HEK293T (cell line): Measurements from ENCODE around the gene SLX4IP.

Experiments used
- CTCF ChIA-PET: fragments of 350-600 bp; formaldehyde crosslinking; extraction: SDS; loops from one replicate; lab custom pipeline; 2021; ENCODE audit warnings: antibody characterized with exemption, inconsistent platforms; lab: Yijun Ruan, JAX
- POLR2A ChIA-PET: fragments of 350-600 bp; formaldehyde crosslinking; extraction: SDS; loops from one replicate; lab custom pipeline; 2020; ENCODE audit warnings: antibody characterized with exemption, inconsistent platforms; lab: Yijun Ruan, JAX
- DNase-seq: peaks from one replicate; pipeline ENCODE4 v3.0.0; 2012; ENCODE audit warnings: mixed read lengths; ENCODE audit errors: extremely low spot score
- ARNT ChIP-seq: fragments of 450-650 bp; IDR thresholded peaks from 2 replicates; pipeline ENCODE4 v1.6.1; 2017; ENCODE audit warnings: mild to moderate bottlenecking
- BHLHE40 ChIP-seq: fragments of 450-650 bp; IDR thresholded peaks from 2 replicates; pipeline ENCODE4 v1.6.1; 2016; ENCODE audit warnings: mild to moderate bottlenecking, moderate library complexity, borderline replicate concordance
- CTBP1 ChIP-seq: fragments of 450-650 bp; IDR thresholded peaks from 2 replicates; pipeline ENCODE4 v1.6.1; 2016; ENCODE audit warnings: borderline replicate concordance
- ELF4 ChIP-seq: fragments of 450-650 bp; IDR thresholded peaks from 2 replicates; pipeline ENCODE4 v1.6.1; 2017; ENCODE audit warnings: antibody characterized with exemption
- FOXA1 ChIP-seq: fragments of 450-650 bp; IDR thresholded peaks from 2 replicates; pipeline ENCODE4 v1.6.1; 2016; ENCODE audit warnings: mild to moderate bottlenecking
- FOXK2 ChIP-seq: fragments of 450-650 bp; IDR thresholded peaks from 2 replicates; pipeline ENCODE4 v1.6.1; 2016; ENCODE audit warnings: mild to moderate bottlenecking
- FOXM1 ChIP-seq: fragments of 450-650 bp; IDR thresholded peaks from 2 replicates; pipeline ENCODE4 v1.6.1; 2017; ENCODE audit warnings: mild to moderate bottlenecking, borderline replicate concordance
- HDGF ChIP-seq: fragments of 450-650 bp; IDR thresholded peaks from 2 replicates; pipeline ENCODE4 v1.6.1; 2017; ENCODE audit warnings: antibody characterized with exemption, borderline replicate concordance
- L3MBTL2 ChIP-seq: fragments of 450-650 bp; conservative IDR thresholded peaks from 2 replicates; pipeline ENCODE4 v1.6.1; 2016; ENCODE audit warnings: mild to moderate bottlenecking
- LEF1 ChIP-seq: fragments of 450-650 bp; IDR thresholded peaks from 2 replicates; pipeline ENCODE4 v1.6.1; 2017; ENCODE audit warnings: mild to moderate bottlenecking, borderline replicate concordance
- NFRKB ChIP-seq: fragments of 450-650 bp; IDR thresholded peaks from 2 replicates; pipeline ENCODE4 v1.6.1; 2016; ENCODE audit warnings: mild to moderate bottlenecking, moderate library complexity
- SP1 ChIP-seq: fragments of 450-650 bp; IDR thresholded peaks from 2 replicates; pipeline ENCODE4 v1.6.1; 2017
- SUZ12 ChIP-seq: fragments of 450-650 bp; IDR thresholded peaks from 2 replicates; pipeline ENCODE4 v1.6.1; 2016; ENCODE audit warnings: mild to moderate bottlenecking
- TARDBP ChIP-seq: fragments of 450-650 bp; IDR thresholded peaks from 2 replicates; pipeline ENCODE4 v1.6.1; 2016
- ZNF384 ChIP-seq: fragments of 450-650 bp; IDR thresholded peaks from 2 replicates; pipeline ENCODE4 v1.6.1; 2016
- TF ChIP-seq, protein P1 (sequence below): fragments of 450-650 bp; IDR thresholded peaks from 2 replicates; pipeline ENCODE4 v1.6.1; 2016

The SLX4IP gene

DNA sequence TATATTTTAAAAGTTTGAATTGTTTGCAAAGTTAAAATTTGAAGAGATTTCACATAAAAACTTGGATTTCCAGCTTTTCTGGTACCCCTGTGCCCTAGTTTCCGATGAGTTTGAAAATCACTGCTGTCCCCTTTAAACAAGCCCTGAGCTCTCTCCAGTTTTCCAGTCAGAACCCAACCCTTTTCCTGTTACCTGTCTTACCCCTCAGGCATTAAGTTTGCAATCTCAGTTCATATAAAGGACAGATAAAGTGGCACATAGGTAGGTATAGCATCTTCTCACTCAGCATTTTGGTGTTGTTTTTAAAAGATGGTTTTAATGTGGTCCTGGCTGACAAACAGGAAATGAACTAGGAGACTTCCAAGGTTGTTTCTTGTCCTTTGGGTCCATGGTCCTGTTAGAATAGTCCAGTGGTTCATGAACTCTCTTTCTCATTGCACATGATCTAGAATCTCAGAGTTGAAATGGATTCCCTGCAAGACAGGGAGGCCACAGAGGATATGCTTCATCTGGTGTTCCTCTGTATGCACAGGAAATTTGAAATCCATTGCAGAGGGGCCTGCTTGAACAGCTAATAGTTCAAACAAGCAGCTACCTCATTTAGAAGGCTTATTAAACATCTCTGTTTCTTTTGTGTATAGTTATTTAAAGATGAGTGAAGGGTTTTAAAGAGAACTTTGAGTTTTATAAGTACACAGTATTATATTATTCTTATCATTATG lies 156.0 kb downstream of the SLX4IP start:
- DNase-seq = no peak
- TF ChIP-seq TARDBP (no peak), SP1 (no peak), ZNF384 (no peak), NFRKB (no peak), ARNT (no peak)
- CTCF ChIA-PET = no interaction called here
- POLR2A ChIA-PET = no interaction called here

DNA sequence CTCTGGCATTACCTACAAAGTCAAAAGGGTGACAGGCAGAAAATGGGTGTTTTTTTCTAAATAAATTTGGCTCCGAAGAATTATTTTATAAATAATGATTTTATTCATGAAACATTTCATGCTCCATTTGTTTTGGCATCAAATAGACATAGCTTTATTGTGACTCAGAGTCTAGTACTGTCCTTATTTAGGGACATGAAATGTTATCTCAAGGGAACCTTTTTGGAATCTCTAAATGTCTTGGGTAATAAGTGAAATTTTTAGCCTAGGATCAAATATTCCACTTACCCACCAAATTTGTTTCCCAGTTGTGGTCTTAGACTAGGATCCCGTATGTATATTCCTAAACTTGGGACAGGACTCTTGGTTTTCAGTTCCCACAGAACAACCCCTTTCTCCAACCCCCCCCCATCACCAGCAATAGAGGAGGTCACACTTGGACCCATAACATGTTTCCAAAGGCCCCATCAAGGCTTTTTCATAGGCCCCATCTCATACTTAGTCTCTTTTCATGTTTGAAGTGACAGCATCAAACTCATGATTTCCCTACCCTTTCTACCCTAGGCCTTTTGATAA lies 156.9 kb downstream of the SLX4IP start:
- CTCF ChIA-PET = no interaction called here
- no peak for DNase-seq
- TF ChIP-seq BHLHE40 (no peak), ELF4 (no peak), ZNF384 (no peak), FOXM1 (no peak), LEF1 (no peak), FOXK2 (no peak), ARNT (no peak), CTBP1 (no peak), FOXA1 (no peak), HDGF (no peak), L3MBTL2 (no peak)
- TF ChIP-seq, protein P1, sequence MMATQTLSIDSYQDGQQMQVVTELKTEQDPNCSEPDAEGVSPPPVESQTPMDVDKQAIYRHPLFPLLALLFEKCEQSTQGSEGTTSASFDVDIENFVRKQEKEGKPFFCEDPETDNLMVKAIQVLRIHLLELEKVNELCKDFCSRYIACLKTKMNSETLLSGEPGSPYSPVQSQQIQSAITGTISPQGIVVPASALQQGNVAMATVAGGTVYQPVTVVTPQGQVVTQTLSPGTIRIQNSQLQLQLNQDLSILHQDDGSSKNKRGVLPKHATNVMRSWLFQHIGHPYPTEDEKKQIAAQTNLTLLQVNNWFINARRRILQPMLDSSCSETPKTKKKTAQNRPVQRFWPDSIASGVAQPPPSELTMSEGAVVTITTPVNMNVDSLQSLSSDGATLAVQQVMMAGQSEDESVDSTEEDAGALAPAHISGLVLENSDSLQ = no peak
- POLR2A ChIA-PET = no interaction called here

DNA sequence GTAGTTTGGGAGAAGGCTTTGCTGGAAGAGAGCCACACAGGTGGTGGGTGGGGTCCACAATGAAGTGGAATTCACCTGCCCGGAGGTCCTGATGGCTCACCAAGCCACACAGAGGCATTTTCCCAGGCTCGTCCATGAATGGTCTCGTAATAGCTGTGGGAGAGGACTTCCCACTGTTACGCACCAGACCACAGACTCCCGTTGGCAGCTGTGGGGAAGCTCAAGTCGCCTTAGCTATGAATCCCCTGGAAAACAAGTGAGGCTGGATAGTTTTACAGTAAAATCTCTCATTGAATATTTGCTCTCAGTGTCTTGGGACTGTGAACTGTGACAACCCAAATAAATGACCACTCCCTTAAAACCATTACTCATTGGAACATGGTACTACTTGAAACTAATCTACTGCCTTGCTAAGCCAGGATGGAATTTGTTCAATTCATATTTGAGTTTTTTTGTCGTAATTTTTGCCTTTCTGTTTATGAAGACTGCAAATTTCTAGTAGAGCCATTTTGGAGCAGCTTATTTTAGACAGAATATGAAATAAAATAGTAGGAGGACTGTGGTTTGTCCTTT lies 159.3 kb downstream of the SLX4IP start:
- POLR2A ChIA-PET = no interaction called here
- CTCF ChIA-PET = interaction anchor here (0.7 kb wide), 1 partner anchor 10 kb away, joined by 3 read pairs; no protein-coding TSS in a partner anchor
- TF ChIP-seq ARNT (no peak), FOXA1 (no peak), TARDBP (no peak), SUZ12 (no peak), NFRKB (no peak), SP1 (no peak), L3MBTL2 (no peak), BHLHE40 (no peak), ZNF384 (no peak), CTBP1 (no peak), ELF4 (no peak), FOXM1 (no peak), HDGF (no peak), FOXK2 (no peak)
- TF ChIP-seq, protein P1 = no peak
- no peak for DNase-seq

GRCh38 chr20:10595266-10595665 lies 160.2 kb downstream of the SLX4IP start:
- TF ChIP-seq TARDBP (no peak), CTBP1 (no peak), SUZ12 (no peak)
- POLR2A ChIA-PET = no interaction called here
- no peak for DNase-seq
- CTCF ChIA-PET = interaction anchor here (0.7 kb wide), 1 partner anchor 1202 kb away, joined by 4 read pairs; no protein-coding TSS in a partner anchor

DNA sequence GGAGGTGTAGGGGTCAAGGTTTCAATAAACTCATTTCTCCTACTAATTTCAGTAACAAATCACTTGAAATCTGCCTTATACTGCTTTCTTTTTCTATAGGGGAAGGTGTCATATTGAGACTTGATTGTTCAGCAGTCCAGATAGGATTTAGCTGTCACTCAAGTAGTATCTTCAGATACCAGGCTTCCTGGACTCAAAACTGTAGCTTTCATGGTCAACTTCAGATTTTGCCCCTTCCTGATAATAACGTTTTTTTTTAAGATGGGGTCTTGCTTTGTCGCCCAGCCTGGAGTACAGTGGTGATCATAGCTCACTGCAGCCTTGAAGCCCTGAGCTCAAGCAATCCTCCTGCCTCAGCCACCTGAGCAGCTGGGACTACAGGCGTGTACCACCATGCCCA lies 160.9 kb downstream of the SLX4IP start:
- ChIA-PET CTCF (no interaction called here), POLR2A (no interaction called here)
- DNase-seq = no peak
- TF ChIP-seq NFRKB (no peak), HDGF (no peak)

GRCh38 chr20:10596710-10597121 lies 161.6 kb downstream of the SLX4IP start:
- ChIA-PET POLR2A (no interaction called here), CTCF (no interaction called here)
- TF ChIP-seq NFRKB (no peak), SP1 (no peak), TARDBP (no peak)
- no peak for DNase-seq

DNA sequence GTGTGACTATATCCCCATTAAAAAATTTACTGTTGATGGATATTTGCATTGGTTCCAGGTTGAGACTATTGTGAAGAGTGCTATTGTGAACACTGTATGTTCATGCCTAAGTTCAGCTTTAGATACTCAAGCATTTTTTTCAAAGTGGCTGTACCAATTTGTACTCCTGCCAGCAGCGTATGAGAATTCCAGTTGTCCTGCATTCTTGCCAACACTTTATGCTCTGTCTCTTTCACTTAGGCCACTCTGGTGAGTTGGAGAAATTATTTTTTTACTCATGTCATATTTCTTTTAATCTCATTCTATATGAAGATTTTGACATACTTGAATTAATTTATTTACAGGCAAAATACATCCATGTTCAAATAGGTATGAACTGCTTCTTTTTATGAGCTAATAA lies 162.5 kb downstream of the SLX4IP start:
- CTCF ChIA-PET = no interaction called here

More for the DNA sequence above, 162.5 kb downstream of the SLX4IP start:
- DNase-seq = no peak
- no peak for TF ChIP-seq TARDBP
- TF ChIP-seq CTBP1 = no peak
- no peak for TF ChIP-seq HDGF
- no peak for TF ChIP-seq FOXM1
- TF ChIP-seq ELF4 = no peak
- TF ChIP-seq FOXK2 = no peak
- TF ChIP-seq ZNF384 = no peak
- no peak for TF ChIP-seq FOXA1
- TF ChIP-seq SUZ12 = no peak
- no peak for TF ChIP-seq L3MBTL2
- TF ChIP-seq NFRKB = no peak
- TF ChIP-seq BHLHE40 = no peak
- no peak for TF ChIP-seq SP1
- no peak for TF ChIP-seq ARNT
- TF ChIP-seq, protein P1 = no peak
- no peak for TF ChIP-seq LEF1
- POLR2A ChIA-PET = no interaction called here
